ENCODE measurements around the gene NRM. TPM values are rescaled to one million over a fixed set of nuclear protein-coding genes. Genes with fewer than 3 reads are reported as not detected.
"Not testable (repeated sequence)": the region's sequence is repeated elsewhere in the genome, so short reads cannot be mapped to it uniquely, and the experiment has no call there.

The NRM gene
- total RNA-seq, 8 experiments from 2014 or later, result 6.8 to 28.3 (median 13.2) TPM

DNA sequence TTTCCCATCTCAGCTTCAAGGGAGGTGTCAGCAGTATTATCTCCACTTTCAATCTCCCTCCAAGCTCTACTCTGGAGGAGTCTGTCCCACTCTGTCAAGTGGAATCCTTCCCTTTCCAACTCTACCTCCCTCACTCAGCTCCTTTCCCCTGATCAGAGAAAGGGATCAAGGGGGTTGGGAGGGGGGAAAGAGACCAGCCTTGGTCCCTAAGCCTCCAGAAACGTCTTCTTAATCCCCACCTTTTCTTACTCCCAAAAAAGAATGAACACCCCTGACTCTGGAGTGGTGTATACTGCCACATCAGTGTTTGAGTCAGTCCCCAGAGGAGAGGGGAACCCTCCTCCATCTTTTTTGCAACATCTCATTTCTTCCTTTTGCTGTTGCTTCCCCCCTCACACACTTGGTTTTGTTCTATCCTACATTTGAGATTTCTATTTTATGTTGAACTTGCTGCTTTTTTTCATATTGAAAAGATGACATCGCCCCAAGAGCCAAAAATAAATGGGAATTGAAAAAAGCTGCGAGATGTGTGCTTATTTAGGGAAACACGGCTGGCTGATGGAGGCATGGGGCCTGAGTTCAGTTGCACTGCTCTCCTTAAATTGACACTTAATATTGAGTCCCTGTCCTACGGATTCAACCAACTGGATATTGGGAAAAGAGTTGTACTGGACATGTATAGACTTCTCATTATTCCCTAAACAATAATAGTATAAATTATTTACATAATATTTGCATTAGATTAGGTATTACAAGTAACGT is 34.3 kb upstream of the NRM start:
- Histone ChIP-seq H3K4me1 (replicated peaks in 1 of 2) (peaks cover 6 to 11% of the 10 kb centered on the region in 2 donors), H3K27ac (no peak overlapping the region), H3K4me3 (no peak overlapping the region)
- no peak for ATAC-seq (replicated peaks in 6 of 8)
- in situ Hi-C loops (cut with MboI; ENCODE audit: low pct_unique_long_range_greater_than_20kb in 2 of 9, low sequenced_read_pairs in 9 of 9, unreplicated experiment in 9 of 9), result loop anchor here in 2 of 9 experiments (5.0 to 25.0 kb wide), 2 partner anchors 48 to 362 kb away; no protein-coding TSS in a partner anchor
- 17 to 95% (median 52%) methylated on average over 2 to 5 of the region's 6 CpGs; no CpG with 5 or more reads in 1 of the 10 experiments for whole genome bisulfite sequencing, 10 experiments

DNA sequence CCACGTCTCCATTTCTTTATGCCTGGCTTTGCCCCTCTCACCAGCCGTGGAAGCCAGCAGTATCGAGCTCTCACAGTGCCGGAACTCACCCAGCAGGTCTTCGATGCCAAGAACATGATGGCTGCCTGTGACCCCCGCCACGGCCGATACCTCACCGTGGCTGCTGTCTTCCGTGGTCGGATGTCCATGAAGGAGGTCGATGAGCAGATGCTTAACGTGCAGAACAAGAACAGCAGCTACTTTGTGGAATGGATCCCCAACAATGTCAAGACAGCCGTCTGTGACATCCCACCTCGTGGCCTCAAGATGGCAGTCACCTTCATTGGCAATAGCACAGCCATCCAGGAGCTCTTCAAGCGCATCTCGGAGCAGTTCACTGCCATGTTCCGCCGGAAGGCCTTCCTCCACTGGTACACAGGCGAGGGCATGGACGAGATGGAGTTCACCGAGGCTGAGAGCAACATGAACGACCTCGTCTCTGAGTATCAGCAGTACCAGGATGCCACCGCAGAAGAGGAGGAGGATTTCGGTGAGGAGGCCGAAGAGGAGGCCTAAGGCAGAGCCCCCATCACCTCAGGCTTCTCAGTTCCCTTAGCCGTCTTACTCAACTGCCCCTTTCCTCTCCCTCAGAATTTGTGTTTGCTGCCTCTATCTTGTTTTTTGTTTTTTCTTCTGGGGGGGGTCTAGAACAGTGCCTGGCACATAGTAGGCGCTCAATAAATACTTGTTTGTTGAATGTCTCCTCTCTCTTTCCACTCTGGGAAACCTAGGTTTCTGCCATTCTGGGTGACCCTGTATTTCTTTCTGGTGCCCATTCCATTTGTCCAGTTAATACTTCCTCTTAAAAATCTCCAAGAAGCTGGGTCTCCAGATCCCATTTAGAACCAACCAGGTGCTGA is 33.3 kb upstream of the NRM start:
- not testable (repeated sequence) for H3K4me3 ChIP-seq; ATAC-seq (replicated peaks in 6 of 8); H3K27ac ChIP-seq
- H3K4me1 ChIP-seq (replicated peaks in 1 of 2), result peaks cover 7 to 12% of the 10 kb centered on the region in 2 donors
- in situ Hi-C loops (cut with MboI; ENCODE audit: low pct_unique_long_range_greater_than_20kb in 2 of 9, low sequenced_read_pairs in 9 of 9, unreplicated experiment in 9 of 9), result loop anchor here in 1 of 9 experiments (5.0 kb wide), 1 partner anchor 47 kb away; no protein-coding TSS in a partner anchor
- whole genome bisulfite sequencing, 10 experiments, result 25 to 100% (median 100%) methylated on average over 1 to 11 of the region's 29 CpGs; no CpG with 5 or more reads in 3 of the 10 experiments

DNA sequence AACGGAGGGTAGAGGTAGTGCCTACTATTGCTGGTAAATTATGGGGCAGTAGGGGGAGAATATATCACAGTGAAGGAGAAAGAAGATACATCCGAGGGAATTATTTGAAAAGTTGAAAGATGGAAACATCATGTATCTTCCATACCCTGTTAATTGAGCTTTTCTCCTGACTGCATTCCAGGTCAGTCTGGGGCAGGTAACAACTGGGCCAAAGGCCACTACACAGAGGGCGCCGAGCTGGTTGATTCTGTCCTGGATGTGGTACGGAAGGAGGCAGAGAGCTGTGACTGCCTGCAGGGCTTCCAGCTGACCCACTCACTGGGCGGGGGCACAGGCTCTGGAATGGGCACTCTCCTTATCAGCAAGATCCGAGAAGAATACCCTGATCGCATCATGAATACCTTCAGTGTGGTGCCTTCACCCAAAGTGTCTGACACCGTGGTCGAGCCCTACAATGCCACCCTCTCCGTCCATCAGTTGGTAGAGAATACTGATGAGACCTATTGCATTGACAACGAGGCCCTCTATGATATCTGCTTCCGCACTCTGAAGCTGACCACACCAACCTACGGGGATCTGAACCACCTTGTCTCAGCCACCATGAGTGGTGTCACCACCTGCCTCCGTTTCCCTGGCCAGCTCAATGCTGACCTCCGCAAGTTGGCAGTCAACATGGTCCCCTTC is 32.5 kb upstream of the NRM start:
- WGBS, 10 experiments, result 0 to 93% (median 81%) methylated on average over 1 to 6 of the region's 16 CpGs; no CpG with 5 or more reads in 1 of the 10 experiments
- not testable (repeated sequence) for ATAC-seq (replicated peaks in 6 of 8); H3K4me3 ChIP-seq; H3K27ac ChIP-seq
- peaks cover 13 to 17% of the 10 kb centered on the region in 2 donors for H3K4me1 ChIP-seq (replicated peaks in 1 of 2)
- in situ Hi-C loops (cut with MboI; ENCODE audit: low pct_unique_long_range_greater_than_20kb in 2 of 9, low sequenced_read_pairs in 9 of 9, unreplicated experiment in 9 of 9), result loop anchor here in 1 of 9 experiments (5.0 kb wide), 1 partner anchor 46 kb away; no protein-coding TSS in a partner anchor

DNA sequence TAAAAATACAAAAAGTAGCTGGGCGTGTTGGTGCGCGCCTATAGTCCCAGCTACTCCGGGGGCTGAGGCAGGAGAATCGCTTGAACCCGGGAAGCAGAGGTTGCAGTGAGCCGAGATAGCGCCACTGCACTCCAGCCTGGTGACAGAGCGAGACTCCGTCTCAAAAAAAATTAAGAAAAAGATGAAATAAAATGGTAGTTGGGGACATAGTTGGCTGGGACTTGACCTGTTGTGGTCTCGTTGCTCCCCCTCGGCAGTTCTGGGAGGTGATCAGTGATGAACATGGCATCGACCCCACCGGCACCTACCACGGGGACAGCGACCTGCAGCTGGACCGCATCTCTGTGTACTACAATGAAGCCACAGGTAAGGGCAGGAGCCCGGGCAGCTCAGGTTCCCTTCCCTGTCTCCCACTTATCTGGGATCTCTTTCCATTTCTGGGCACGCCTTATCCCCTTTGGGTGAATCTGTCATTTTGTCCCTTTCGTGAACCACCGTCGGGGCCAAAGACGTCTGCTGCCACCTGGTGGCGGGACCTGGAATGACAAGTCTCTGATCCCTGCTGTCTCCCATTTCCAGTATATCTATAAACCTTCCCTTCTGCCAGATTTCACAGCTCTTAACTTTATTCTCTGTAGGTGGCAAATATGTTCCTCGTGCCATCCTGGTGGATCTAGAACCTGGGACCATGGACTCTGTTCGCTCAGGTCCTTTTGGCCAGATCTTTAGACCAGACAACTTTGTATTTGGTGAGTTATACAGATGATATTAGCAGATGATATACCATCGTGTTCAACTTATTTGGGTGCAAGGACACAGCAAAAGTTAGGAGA is 31.7 kb upstream of the NRM start:
- in situ Hi-C loops (cut with MboI; ENCODE audit: low pct_unique_long_range_greater_than_20kb in 2 of 9, low sequenced_read_pairs in 9 of 9, unreplicated experiment in 9 of 9), result loop anchor here in 1 of 9 experiments (5.0 kb wide), 1 partner anchor 45 kb away; no protein-coding TSS in a partner anchor
- peak overlapping the region in 1 of 2 donors; percentile 84 for H3K27ac ChIP-seq
- peak overlapping the region; percentile 68 to 84 (median 76) for H3K4me3 ChIP-seq
- peak in 1 of 8 experiments; percentile 0 for ATAC-seq (replicated peaks in 6 of 8)
- 0 to 80% (median 14%) methylated on average over 1 to 17 of the region's 27 CpGs for WGBS, 10 experiments
- H3K4me1 ChIP-seq (replicated peaks in 1 of 2), result peaks cover 18 to 22% of the 10 kb centered on the region in 2 donors

DNA sequence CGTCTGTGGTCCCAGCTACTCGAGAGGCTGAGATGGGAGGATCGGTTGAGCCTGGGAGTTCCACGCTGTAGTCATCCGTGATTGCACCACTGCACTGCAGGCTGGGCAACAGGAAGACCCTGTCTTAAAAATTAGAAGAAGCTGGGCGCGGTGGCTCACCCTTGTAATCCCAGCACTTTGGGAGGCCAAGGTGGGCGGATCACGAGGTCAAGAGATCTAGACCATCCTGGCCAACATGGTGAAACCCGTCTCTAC is 31.2 kb upstream of the NRM start:
- ATAC-seq (replicated peaks in 6 of 8), result not testable (repeated sequence)
- H3K27ac ChIP-seq, result peak overlapping the region; percentile 84
- H3K4me3 ChIP-seq, result peak overlapping the region; percentile 68 to 84 (median 76)
- in situ Hi-C loops (cut with MboI; ENCODE audit: low pct_unique_long_range_greater_than_20kb in 2 of 9, low sequenced_read_pairs in 9 of 9, unreplicated experiment in 9 of 9), result loop anchor here in 1 of 9 experiments (5.0 kb wide), 1 partner anchor 45 kb away; no protein-coding TSS in a partner anchor
- whole genome bisulfite sequencing, 10 experiments, result 0 to 20% (median 0%) methylated on average over 1 to 3 of the region's 10 CpGs; no CpG with 5 or more reads in 4 of the 10 experiments
- peaks cover 18 to 22% of the 10 kb centered on the region in 2 donors for H3K4me1 ChIP-seq (replicated peaks in 1 of 2)

DNA sequence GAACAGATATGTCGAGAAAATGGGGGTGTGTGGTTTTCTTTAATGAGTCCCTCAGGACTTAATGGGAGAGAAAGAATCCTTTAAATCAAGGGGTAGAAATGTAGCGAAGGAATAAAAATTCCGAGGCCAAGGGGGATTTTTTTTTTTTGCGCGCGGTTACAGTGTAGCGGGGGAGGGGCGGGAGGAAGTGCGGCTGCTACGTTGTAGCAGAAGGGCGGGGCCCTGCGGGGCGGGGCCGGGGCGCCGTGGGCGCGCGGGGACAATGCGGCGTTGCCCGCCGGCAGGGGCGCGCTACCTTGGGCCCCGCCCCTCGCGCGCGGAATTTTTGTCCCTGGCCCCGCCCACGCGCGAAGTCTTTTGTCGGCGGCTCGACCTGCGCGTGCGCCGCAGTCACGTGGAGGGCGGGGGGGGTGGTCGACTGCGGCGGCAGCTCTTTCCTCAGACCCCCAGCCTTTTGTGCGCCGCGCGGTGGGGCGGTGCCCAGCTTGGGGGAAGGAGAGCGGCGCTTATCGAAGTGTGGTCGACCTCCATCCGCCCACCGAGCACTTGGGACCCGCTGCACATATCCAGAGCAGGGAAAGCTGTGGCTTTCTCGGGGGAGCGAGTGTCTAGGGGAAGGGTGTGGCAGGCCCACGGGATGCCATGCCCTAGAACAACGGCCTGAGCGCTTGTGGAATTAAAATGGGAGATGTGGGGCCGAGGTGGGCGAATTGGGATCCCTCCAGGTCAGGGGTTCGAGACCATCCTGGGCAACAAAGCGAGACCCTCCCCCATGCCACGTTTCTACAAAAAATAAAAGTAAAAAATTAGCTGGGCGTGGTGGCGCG is 30.6 kb upstream of the NRM start:
- peak overlapping the region; percentile 94 to 96 for H3K27ac ChIP-seq
- WGBS, 10 experiments, result 0 to 10% (median 0%) methylated on average over 2 to 5 of the region's 71 CpGs; no CpG with 5 or more reads in 4 of the 10 experiments
- in situ Hi-C loops (cut with MboI; ENCODE audit: low pct_unique_long_range_greater_than_20kb in 2 of 9, low sequenced_read_pairs in 9 of 9, unreplicated experiment in 9 of 9), result loop anchor here in 1 of 9 experiments (5.0 kb wide), 1 partner anchor 44 kb away; no protein-coding TSS in a partner anchor

DNA sequence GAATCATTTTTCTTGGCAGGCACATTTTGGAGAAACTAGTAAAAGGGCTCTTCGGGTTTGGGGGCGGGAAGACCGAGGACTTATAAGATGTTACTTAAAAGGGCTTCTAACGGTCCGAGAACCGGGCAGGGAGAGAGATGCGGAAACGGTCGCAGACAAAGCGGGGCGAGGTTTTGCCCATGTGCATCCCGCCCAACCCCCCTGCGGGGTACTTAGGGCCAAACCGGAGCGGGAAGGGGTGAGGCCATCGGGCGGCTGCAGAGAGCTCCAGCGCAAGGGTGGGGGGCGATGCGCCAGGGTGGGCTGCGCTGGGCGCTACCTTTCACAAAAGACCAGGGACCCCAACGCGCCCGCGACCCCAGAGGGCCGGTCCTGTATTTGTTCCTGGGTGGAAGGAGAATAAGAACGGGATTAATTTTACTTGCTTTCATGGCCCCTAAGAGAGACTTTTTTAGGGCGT is 30.0 kb upstream of the NRM start:
- Histone ChIP-seq H3K4me1 (replicated peaks in 1 of 2) (peaks cover 23 to 30% of the 10 kb centered on the region in 2 donors), H3K27ac (peak overlapping the region; percentile 94 to 96), H3K4me3 (peak overlapping the region; percentile 68 to 84 (median 76))
- no peak for ATAC-seq (replicated peaks in 6 of 8)
- WGBS, 10 experiments, result 0 to 7% (median 0%) methylated on average over 2 to 12 of the region's 29 CpGs; no CpG with 5 or more reads in 2 of the 10 experiments
- in situ Hi-C loops (cut with MboI; ENCODE audit: low pct_unique_long_range_greater_than_20kb in 2 of 9, low sequenced_read_pairs in 9 of 9, unreplicated experiment in 9 of 9), result loop anchor here in 1 of 9 experiments (5.0 kb wide), 1 partner anchor 43 kb away; no protein-coding TSS in a partner anchor

More for the DNA sequence above, 30.6 kb upstream of the NRM start:
- peak; percentile 3 to 30 (median 16) for ATAC-seq (replicated peaks in 6 of 8)
- H3K4me1 ChIP-seq (replicated peaks in 1 of 2), result peaks cover 19 to 24% of the 10 kb centered on the region in 2 donors
- peak overlapping the region; percentile 68 to 84 (median 76) for H3K4me3 ChIP-seq

DNA sequence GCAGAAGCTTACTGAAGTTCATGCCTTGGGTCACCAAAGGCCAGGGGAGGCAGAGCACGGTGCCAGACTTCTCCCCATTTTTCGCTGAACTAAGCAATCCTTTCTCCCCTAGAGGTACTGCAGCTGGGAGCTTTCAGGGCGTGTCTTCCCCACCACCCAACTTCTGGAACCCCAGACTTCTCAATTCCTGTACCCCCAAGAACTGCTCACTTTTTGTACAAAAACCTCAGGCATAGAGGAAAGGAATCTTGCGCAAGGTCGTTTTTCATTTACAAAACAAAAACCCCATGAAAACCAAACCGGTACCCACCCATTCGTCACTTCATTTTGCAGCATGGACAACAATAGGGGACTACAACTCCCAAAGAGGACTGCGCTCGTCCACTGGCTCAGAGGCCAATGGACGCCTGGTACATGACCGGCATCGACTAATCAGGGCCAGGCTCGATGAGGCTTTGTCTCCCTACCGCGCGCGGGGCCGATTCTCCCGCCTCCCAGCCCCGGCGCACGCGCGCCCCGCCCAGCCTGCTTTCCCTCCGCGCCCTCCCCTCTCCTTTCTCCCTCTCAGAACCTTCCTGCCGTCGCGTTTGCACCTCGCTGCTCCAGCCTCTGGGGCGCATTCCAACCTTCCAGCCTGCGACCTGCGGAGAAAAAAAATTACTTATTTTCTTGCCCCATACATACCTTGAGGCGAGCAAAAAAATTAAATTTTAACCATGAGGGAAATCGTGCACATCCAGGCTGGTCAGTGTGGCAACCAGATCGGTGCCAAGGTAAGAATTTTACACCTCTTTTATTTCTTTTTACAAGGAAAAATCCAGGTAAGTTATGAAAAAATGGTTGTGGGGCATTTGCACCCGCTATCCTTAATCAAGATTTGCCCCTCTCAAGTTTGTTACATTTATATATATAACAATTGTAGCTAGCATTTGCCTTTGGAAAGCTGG is 29.3 kb upstream of the NRM start, which contains the start of gene TUBB:
Gene TUBB (plus strand): TSS at position 562 of the 947 bp plus-strand sequence. CDS start 155 bp downstream, at position 717.
- Histone ChIP-seq H3K4me3 (peak within 1 kb of the TSS; percentile 68 to 84 (median 76)), H3K27ac (peak within 1 kb of the TSS; percentile 94 to 96), H3K4me1 (replicated peaks in 1 of 2) (peaks cover 23 to 30% of the 10 kb centered on the region in 2 donors)
- peak; percentile 62 to 73 (median 66) for ATAC-seq (replicated peaks in 6 of 8)
- in situ Hi-C loops (cut with MboI; ENCODE audit: low pct_unique_long_range_greater_than_20kb in 2 of 9, low sequenced_read_pairs in 9 of 9, unreplicated experiment in 9 of 9), result loop anchor here in 1 of 9 experiments (5.0 kb wide), 1 partner anchor 43 kb away; no protein-coding TSS in a partner anchor
- 0 to 2% (median 0%) methylated on average over 2 to 20 of the region's 38 CpGs for WGBS, 10 experiments

DNA sequence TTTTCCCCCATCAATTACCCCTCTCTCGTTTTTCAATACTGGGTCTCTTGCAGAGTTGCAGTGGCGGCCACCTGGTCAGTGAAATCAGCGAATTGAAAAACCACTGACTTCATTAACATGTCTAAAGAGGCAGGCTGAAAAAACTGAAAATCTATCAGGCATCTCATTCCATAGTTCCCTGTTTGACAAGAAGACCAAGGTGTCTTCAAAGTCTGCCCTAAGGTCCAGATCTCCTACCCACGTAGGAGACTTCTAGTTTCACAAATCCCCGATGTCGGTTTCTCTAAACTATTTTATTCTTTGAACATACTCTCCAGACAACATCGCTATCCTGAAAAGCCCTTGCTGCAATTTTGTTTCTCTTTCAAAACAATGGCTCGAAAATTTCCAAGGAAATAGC is 28.6 kb upstream of the NRM start:
- peak overlapping the region; percentile 84 to 90 for H3K27ac ChIP-seq
- in situ Hi-C loops (cut with MboI; ENCODE audit: low pct_unique_long_range_greater_than_20kb in 2 of 9, low sequenced_read_pairs in 9 of 9, unreplicated experiment in 9 of 9), result no loop called here
- no peak for ATAC-seq (replicated peaks in 6 of 8)
- peak overlapping the region; percentile 68 to 84 (median 76) for H3K4me3 ChIP-seq
- 0 to 14% (median 1%) methylated on average over 2 to 8 of the region's 8 CpGs; no CpG with 5 or more reads in 2 of the 10 experiments for WGBS, 10 experiments
- H3K4me1 ChIP-seq (replicated peaks in 1 of 2), result peaks cover 23 to 30% of the 10 kb centered on the region in 2 donors

Measured in motor neuron (in vitro differentiated cells).